T-helper 1 cell treated with Interleukin-12 subunit alpha and Interleukin-12 subunit beta and Interleukin-4 antibody, amounts not matched to agents 30 ng/mL and 1 ng/mL, for 36 hours (primary cell): ENCODE measurements around the gene SYCP2L. TPM values are rescaled to one million over a fixed set of nuclear protein-coding genes. Genes with fewer than 3 reads are reported as not detected.
"Not testable (repeated sequence)": the region's sequence is repeated elsewhere in the genome, so short reads cannot be mapped to it uniquely, and the experiment has no call there.

Source experiments
- intact Hi-C: fragments of 100-400 bp; cut with micrococcal nuclease; formaldehyde crosslinking; loops from one replicate; pipeline ENCODE4 v1.15.1; 2024
- total RNA-seq: library from RNA; stranded (reverse); gene quantifications from 2 replicates; pipeline ENCODE4 v1.2.3, GENCODE V29; 2022

The SYCP2L gene
- 0.10 TPM in 1 of 2 replicates, not detected in the other for total RNA-seq

GRCh38 chr6:10886691-10887502, at the start of gene SYCP2L:
TSS of gene SYCP2L (plus strand) at chr6:10887052. CDS start at chr6:10887127, 75 bp downstream.
- intact Hi-C loops = loop anchor here (5.0 kb wide), 1 partner anchor 495 kb away; no protein-coding TSS in a partner anchor

GRCh38 chr6:10837622-10837994, 49.2 kb upstream of the SYCP2L start:
- intact Hi-C loops = no loop called here

- intact Hi-C loops = loop anchor here (1.0 to 2.0 kb wide), 9 partner anchors 37 to 699 kb away; partner anchors contain the start of genes C6orf52, NEDD9, PAK1IP1 and SMIM13
Observed at GRCh38 chr6:10837995-10838793, 48.7 kb upstream of the SYCP2L start, which contains the start of gene MAK. TSS of gene MAK (minus strand) at chr6:10838539. CDS start at chr6:10830648, 7,891 bp downstream.

- intact Hi-C loops = loop anchor here (1.0 to 2.0 kb wide), 9 partner anchors 38 to 698 kb away; partner anchors contain the start of genes C6orf52, NEDD9, PAK1IP1 and SMIM13
Observed at GRCh38 chr6:10838794-10839333, 48.0 kb upstream of the SYCP2L start.

GRCh38 chr6:10843554-10843953, 43.3 kb upstream of the SYCP2L start:
- intact Hi-C loops = no loop called here

GRCh38 chr6:10847684-10848083, 39.2 kb upstream of the SYCP2L start:
- intact Hi-C loops = loop anchor here (2.0 kb wide), 1 partner anchor 221 kb away; no protein-coding TSS in a partner anchor

- intact Hi-C loops = no loop called here
Observed at GRCh38 chr6:10849901-10850300, 37.0 kb upstream of the SYCP2L start.

- intact Hi-C loops = no loop called here
Observed at GRCh38 chr6:10850728-10851127, 36.1 kb upstream of the SYCP2L start.

- intact Hi-C loops = no loop called here
Observed at GRCh38 chr6:10852361-10852960, 34.4 kb upstream of the SYCP2L start.

GRCh38 chr6:10853849-10854300, 33.0 kb upstream of the SYCP2L start:
- intact Hi-C loops = not testable (repeated sequence)

- intact Hi-C loops = no loop called here
Observed at GRCh38 chr6:10854922-10855632, 31.8 kb upstream of the SYCP2L start.

- intact Hi-C loops = no loop called here
Observed at GRCh38 chr6:10857259-10857658, 29.6 kb upstream of the SYCP2L start.

- intact Hi-C loops = no loop called here
Observed at GRCh38 chr6:10861086-10861485, 25.8 kb upstream of the SYCP2L start.

GRCh38 chr6:10862361-10862760, 24.5 kb upstream of the SYCP2L start:
- intact Hi-C loops = no loop called here

- intact Hi-C loops = not testable (repeated sequence)
Observed at GRCh38 chr6:10863031-10863430, 23.8 kb upstream of the SYCP2L start.

GRCh38 chr6:10866709-10867108, 20.1 kb upstream of the SYCP2L start:
- intact Hi-C loops = not testable (repeated sequence)

GRCh38 chr6:10867952-10868351, 18.9 kb upstream of the SYCP2L start:
- intact Hi-C loops = no loop called here

- intact Hi-C loops = no loop called here
Observed at GRCh38 chr6:10873374-10873773, 13.5 kb upstream of the SYCP2L start.

GRCh38 chr6:10874207-10874606, 12.6 kb upstream of the SYCP2L start:
- intact Hi-C loops = no loop called here

- intact Hi-C loops = no loop called here
Observed at GRCh38 chr6:10875026-10875425, 11.8 kb upstream of the SYCP2L start.
